Ishikawa (cell line): ENCODE measurements around the gene NUDT7.

ENCODE experiments used
- CEBPB ChIP-seq: IDR thresholded peaks from 2 replicates; pipeline ENCODE4 v1.6.1; 2012
- CREB1 ChIP-seq: IDR thresholded peaks from 2 replicates; pipeline ENCODE4 v1.6.1; 2012; ENCODE audit warnings: low read depth
- EGR1 ChIP-seq: IDR thresholded peaks from 2 replicates; pipeline ENCODE4 v1.6.1; 2012
- EP300 ChIP-seq: IDR thresholded peaks from 2 replicates; pipeline ENCODE4 v1.6.1; 2012; ENCODE audit warnings: borderline replicate concordance
- FOXM1 ChIP-seq: IDR thresholded peaks from 2 replicates; pipeline ENCODE4 v1.6.1; 2012; ENCODE audit warnings: low read depth, borderline replicate concordance
- MAX ChIP-seq: IDR thresholded peaks from 2 replicates; pipeline ENCODE4 v1.6.1; 2012
- NFIC ChIP-seq: IDR thresholded peaks from 2 replicates; pipeline ENCODE4 v1.6.1; 2012
- RAD21 ChIP-seq: IDR thresholded peaks from 2 replicates; pipeline ENCODE4 v1.6.1; 2012; ENCODE audit warnings: low read depth
- REST ChIP-seq: IDR thresholded peaks from 2 replicates; pipeline ENCODE4 v1.6.1; 2012; ENCODE audit warnings: low read depth, mild to moderate bottlenecking
- TAF1 ChIP-seq: IDR thresholded peaks from 2 replicates; pipeline ENCODE4 v1.6.1; 2012; ENCODE audit warnings: low read depth, mild to moderate bottlenecking
- TCF12 ChIP-seq: IDR thresholded peaks from 2 replicates; pipeline ENCODE4 v1.6.1; 2012; ENCODE audit warnings: low read depth
- TEAD4 ChIP-seq: IDR thresholded peaks from 2 replicates; pipeline ENCODE4 v1.6.1; 2012
- USF1 ChIP-seq: IDR thresholded peaks from 2 replicates; pipeline ENCODE4 v1.6.1; 2012
- YY1 ChIP-seq: IDR thresholded peaks from 2 replicates; pipeline ENCODE4 v1.6.1; 2012; ENCODE audit warnings: low read depth
- ZBTB7A ChIP-seq: IDR thresholded peaks from 2 replicates; pipeline ENCODE4 v1.6.1; 2012; ENCODE audit warnings: low read depth

NUDT7 gene

GRCh38 chr16:77722309-77723107 is at the start of gene NUDT7:
Gene NUDT7 (plus strand): TSS chr16:77722514. CDS start chr16:77722583, 69 bp downstream.
- TF ChIP-seq RAD21 (no peak), EP300 (no peak), CEBPB (no peak), CREB1 (no peak), TAF1 (peak; percentile 57), MAX (0 out of 2 replicates have a peak, but pooled peaks have one; percentile 8)

GRCh38 chr16:77674888-77675287 is 47.4 kb upstream of the NUDT7 start:
- TF ChIP-seq EP300 (no peak), MAX (no peak), EGR1 (no peak), NFIC (no peak), CEBPB (no peak), YY1 (no peak), CREB1 (no peak), TAF1 (no peak), RAD21 (no peak), USF1 (no peak), TCF12 (no peak), ZBTB7A (no peak), FOXM1 (no peak), TEAD4 (no peak), REST (no peak)

GRCh38 chr16:77675464-77676324 is 46.6 kb upstream of the NUDT7 start:
- peak; percentile 95 for TF ChIP-seq RAD21
- TF ChIP-seq EP300: no peak

- TF ChIP-seq FOXM1 (no peak), RAD21 (no peak), USF1 (no peak), ZBTB7A (no peak), EGR1 (no peak), TCF12 (no peak), TAF1 (no peak)
Observed at GRCh38 chr16:77677129-77677528, 45.2 kb upstream of the NUDT7 start.

GRCh38 chr16:77679391-77679790 is 42.9 kb upstream of the NUDT7 start:
- TF ChIP-seq MAX (no peak), EGR1 (no peak), FOXM1 (no peak), USF1 (no peak), EP300 (no peak), TEAD4 (no peak)

GRCh38 chr16:77679901-77680300 is 42.4 kb upstream of the NUDT7 start:
- TF ChIP-seq YY1 (no peak), CREB1 (no peak)

- TF ChIP-seq TEAD4: no peak
- TF ChIP-seq REST: no peak
- TF ChIP-seq RAD21: no peak
- no peak for TF ChIP-seq NFIC
- no peak for TF ChIP-seq TCF12
- no peak for TF ChIP-seq TAF1
- TF ChIP-seq MAX: no peak
Observed at GRCh38 chr16:77680496-77680895, 41.8 kb upstream of the NUDT7 start.
